CD4-positive, alpha-beta memory T cell (primary cell): ENCODE data around the gene BMPR1B. TPM values are rescaled to one million over a fixed set of nuclear protein-coding genes. Genes with fewer than 3 reads are reported as not detected.
"Not testable (repeated sequence)": the region's sequence is repeated elsewhere in the genome, so short reads cannot be mapped to it uniquely, and the experiment has no call there.

Experiments
- CTCF ChIA-PET: fragments of 350-600 bp; sonication (Branson Sonifier 250); formaldehyde crosslinking; loops from one replicate; lab custom pipeline; 2021; ENCODE audit warnings: inconsistent platforms; ENCODE audit not compliant: partially characterized antibody; lab: Charles Lee
- POLR2A ChIA-PET: fragments of 350-600 bp; sonication (Branson Sonifier 250); formaldehyde crosslinking; loops from one replicate; lab custom pipeline; 2021; ENCODE audit not compliant: partially characterized antibody; lab: Charles Lee
- DNase-seq, 5 donors: peaks; one replicate each; pipeline versions ENCODE4 v3.0.0 to v3.0.0-alpha.2; 2020 to 2022; ENCODE audit warnings: mixed read lengths in 1 of 5
- H3K27ac ChIP-seq: one replicate; pipeline ENCODE4 v1.7.0; 2013; ENCODE audit warnings: low read depth, low read length
- H3K27me3 ChIP-seq: 2 replicates; pipeline ENCODE4 v1.7.0; 2013; ENCODE audit warnings: mild to moderate bottlenecking, low read length, moderate library complexity; ENCODE audit not compliant: insufficient read depth
- H3K36me3 ChIP-seq: 2 replicates; pipeline ENCODE4 v1.7.0; 2013; ENCODE audit warnings: mild to moderate bottlenecking, low read length, moderate library complexity; ENCODE audit not compliant: insufficient read depth
- H3K4me1 ChIP-seq: 2 replicates; pipeline ENCODE4 v1.7.0; 2013; ENCODE audit warnings: mild to moderate bottlenecking, low read length, moderate library complexity; ENCODE audit not compliant: insufficient read depth
- H3K4me3 ChIP-seq, 2 donors: one replicate each; pipeline ENCODE4 v1.7.0; 2013; ENCODE audit warnings: low read length in 2 of 2, mild to moderate bottlenecking in 1 of 2
- H3K9me3 ChIP-seq, 2 donors: one replicate each; pipeline ENCODE4 v1.7.0; 2013; ENCODE audit warnings: low read length in 2 of 2, control low read depth in 1 of 2; ENCODE audit not compliant: control insufficient read depth in 1 of 2
- H3K27ac Mint-ChIP-seq, 7 donors: one replicate each; pipeline ENCODE4 v1.8.0; 2020 to 2021; ENCODE audit warnings: mixed read lengths in 7 of 7, mild to moderate bottlenecking in 6 of 7, inconsistent platforms in 3 of 7, moderate library complexity in 3 of 7
- H3K27me3 Mint-ChIP-seq, 2 donors: one replicate each; pipeline ENCODE4 v1.8.0; 2020 to 2021; ENCODE audit warnings: mixed read lengths in 2 of 2
- H3K36me3 Mint-ChIP-seq, 2 donors: one replicate each; pipeline ENCODE4 v1.8.0; 2020 to 2021; ENCODE audit warnings: mixed read lengths in 2 of 2, inconsistent platforms in 1 of 2, mild to moderate bottlenecking in 1 of 2
- H3K4me1 Mint-ChIP-seq, 4 donors: one replicate each; pipeline ENCODE4 v1.8.0; 2020 to 2021; ENCODE audit warnings: mixed read lengths in 4 of 4, mild to moderate bottlenecking in 1 of 4
- H3K4me3 Mint-ChIP-seq, 8 donors: one replicate each; pipeline ENCODE4 v1.8.0; 2020 to 2021; ENCODE audit warnings: mixed read lengths in 8 of 8, mild to moderate bottlenecking in 7 of 8, moderate library complexity in 6 of 8, inconsistent platforms in 3 of 8
- H3K9me3 Mint-ChIP-seq, 8 donors: one replicate each; pipeline ENCODE4 v1.8.0; 2020 to 2021; ENCODE audit warnings: mixed read lengths in 8 of 8, mild to moderate bottlenecking in 5 of 8, inconsistent platforms in 3 of 8, moderate library complexity in 1 of 8
- intact Hi-C: fragments of 100-400 bp; cut with micrococcal nuclease; formaldehyde crosslinking; loops from one replicate; pipeline ENCODE4 v1.15.1; 2023
- polyA plus RNA-seq, 2 donors: library from polyadenylated mRNA; unstranded; fragments of 300-500 nt; fragmentation: Illumina TruSeq; gene quantifications; one replicate each; pipeline ENCODE4 v1.2.3, GENCODE V29; 2021
- total RNA-seq, 2 experiments: library from RNA; stranded (reverse); gene quantifications; one replicate each; pipeline ENCODE4 v1.2.3, GENCODE V29; 2021

The BMPR1B gene
- total and polyA plus RNA-seq, 4 experiments from 2014 or later, result 0.17 TPM; not detected in 3

- DNase-seq, result no peak
- Mint-ChIP-seq H3K9me3 (no peaks in the 10 kb centered on the region), H3K27ac (no peak overlapping the region), H3K36me3 (no peaks in the 10 kb centered on the region), H3K4me3 (no peak overlapping the region), H3K4me1 (peaks cover 0 to 2% (median 0%) of the 10 kb centered on the region in 4 donors), H3K27me3 (no peaks in the 10 kb centered on the region)
- Histone ChIP-seq H3K4me3 (no peak overlapping the region), H3K4me1 (no peaks in the 10 kb centered on the region), H3K36me3 (no peaks in the 10 kb centered on the region), H3K9me3 (no peaks in the 10 kb centered on the region), H3K27me3 (no peaks in the 10 kb centered on the region), H3K27ac (no peak overlapping the region)
- intact Hi-C loops, result no loop called here
- ChIA-PET POLR2A (no interaction called here), CTCF (interaction anchor here (1.1 kb wide), 1 partner anchor 10 kb away, joined by 4 read pairs; no protein-coding TSS in a partner anchor)
Measured at GRCh38 chr4:95059663-95060062, 301.9 kb downstream of the BMPR1B start.

GRCh38 chr4:95061220-95061619, 303.5 kb downstream of the BMPR1B start:
- Mint-ChIP-seq H3K4me3 (no peak overlapping the region), H3K27me3 (no peaks in the 10 kb centered on the region), H3K27ac (no peak overlapping the region), H3K36me3 (no peaks in the 10 kb centered on the region), H3K9me3 (no peaks in the 10 kb centered on the region), H3K4me1 (peaks cover 0 to 2% (median 0%) of the 10 kb centered on the region in 4 donors)
- POLR2A ChIA-PET, result no interaction called here
- CTCF ChIA-PET, result no interaction called here
- no peaks in the 10 kb centered on the region for H3K4me1 ChIP-seq
- no peaks in the 10 kb centered on the region for H3K9me3 ChIP-seq
- no peak overlapping the region for H3K27ac ChIP-seq
- no peak overlapping the region for H3K4me3 ChIP-seq
- intact Hi-C loops, result no loop called here
- no peak for DNase-seq
- H3K36me3 ChIP-seq, result no peaks in the 10 kb centered on the region
- no peaks in the 10 kb centered on the region for H3K27me3 ChIP-seq

- H3K27me3 Mint-ChIP-seq, DNase-seq, CTCF ChIA-PET, H3K27ac Mint-ChIP-seq, H3K4me1 ChIP-seq, H3K9me3 ChIP-seq, H3K9me3 Mint-ChIP-seq, H3K36me3 ChIP-seq, H3K27me3 ChIP-seq, H3K36me3 Mint-ChIP-seq, POLR2A ChIA-PET, H3K4me1 Mint-ChIP-seq, H3K4me3 ChIP-seq, intact Hi-C loops, H3K27ac ChIP-seq: not testable (repeated sequence)
- H3K4me3 Mint-ChIP-seq, result peak overlapping the region in 1 of 8 donors; percentile 29
Measured at GRCh38 chr4:95061801-95062200, 304.0 kb downstream of the BMPR1B start.

- POLR2A ChIA-PET, result no interaction called here
- H3K4me1 Mint-ChIP-seq, result peaks cover 0 to 2% (median 0%) of the 10 kb centered on the region in 4 donors
- Histone ChIP-seq H3K4me1 (no peaks in the 10 kb centered on the region), H3K27me3 (no peaks in the 10 kb centered on the region), H3K27ac (no peak overlapping the region), H3K36me3 (no peaks in the 10 kb centered on the region), H3K9me3 (no peaks in the 10 kb centered on the region), H3K4me3 (no peak overlapping the region)
- no peak for DNase-seq
- H3K27me3 Mint-ChIP-seq, result no peaks in the 10 kb centered on the region
- no peaks in the 10 kb centered on the region for H3K36me3 Mint-ChIP-seq
- intact Hi-C loops, result no loop called here
- CTCF ChIA-PET, result no interaction called here
- no peak overlapping the region for H3K27ac Mint-ChIP-seq
- no peaks in the 10 kb centered on the region for H3K9me3 Mint-ChIP-seq
- no peak overlapping the region for H3K4me3 Mint-ChIP-seq
Measured at GRCh38 chr4:95066050-95066449, 308.3 kb downstream of the BMPR1B start.

- ChIA-PET CTCF (no interaction called here), POLR2A (no interaction called here)
- Histone ChIP-seq H3K9me3 (no peaks in the 10 kb centered on the region), H3K4me3 (no peak overlapping the region), H3K27ac (no peak overlapping the region), H3K27me3 (no peaks in the 10 kb centered on the region), H3K36me3 (no peaks in the 10 kb centered on the region), H3K4me1 (no peaks in the 10 kb centered on the region)
- Mint-ChIP-seq H3K4me1 (no peaks in the 10 kb centered on the region), H3K27ac (no peak overlapping the region), H3K4me3 (no peak overlapping the region), H3K9me3 (peaks cover 0 to 2% (median 0%) of the 10 kb centered on the region in 8 donors), H3K27me3 (no peaks in the 10 kb centered on the region), H3K36me3 (no peaks in the 10 kb centered on the region)
- intact Hi-C loops, result no loop called here
- no peak for DNase-seq
Measured at GRCh38 chr4:95068401-95068800, 310.6 kb downstream of the BMPR1B start.

DNA sequence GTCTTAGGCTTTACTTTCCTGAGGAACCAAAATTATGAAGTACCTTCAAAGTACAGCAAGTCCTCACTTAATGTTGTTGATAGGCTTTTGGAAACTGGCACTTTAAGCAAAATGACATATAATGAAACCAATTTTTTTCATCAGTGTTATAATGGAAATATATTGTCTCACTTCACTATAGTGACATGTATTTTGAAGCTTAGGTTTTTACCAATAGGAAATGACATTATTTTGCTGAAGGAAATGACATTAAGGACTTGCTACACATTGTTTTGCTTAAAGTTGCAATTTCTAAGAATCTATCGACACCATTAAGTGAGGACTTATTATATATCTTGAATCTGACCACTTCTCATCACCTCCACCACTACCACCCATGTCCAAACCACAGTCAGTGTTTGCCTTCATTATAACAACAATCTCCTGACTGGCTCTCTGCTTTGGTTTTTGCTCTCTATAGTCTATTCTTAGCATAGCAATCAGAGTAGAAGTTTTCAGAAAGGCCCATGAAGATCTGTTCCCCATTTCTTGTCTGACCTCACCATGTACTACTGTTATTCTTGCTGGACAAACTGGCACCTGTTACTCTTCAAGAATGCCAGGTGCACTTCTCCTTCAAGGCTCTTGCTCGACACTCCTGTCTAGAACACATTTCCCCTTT, 311.2 kb downstream of the BMPR1B start:
- intact Hi-C loops, result no loop called here
- H3K4me1 Mint-ChIP-seq, result no peaks in the 10 kb centered on the region
- Histone ChIP-seq H3K9me3 (no peaks in the 10 kb centered on the region), H3K27me3 (no peaks in the 10 kb centered on the region), H3K4me3 (no peak overlapping the region), H3K36me3 (no peaks in the 10 kb centered on the region), H3K27ac (no peak overlapping the region), H3K4me1 (no peaks in the 10 kb centered on the region)
- no peak for DNase-seq
- ChIA-PET CTCF (no interaction called here), POLR2A (no interaction called here)
- peaks cover 0 to 2% (median 0%) of the 10 kb centered on the region in 8 donors for H3K9me3 Mint-ChIP-seq
- no peak overlapping the region for H3K4me3 Mint-ChIP-seq
- no peak overlapping the region for H3K27ac Mint-ChIP-seq
- no peaks in the 10 kb centered on the region for H3K36me3 Mint-ChIP-seq
- no peaks in the 10 kb centered on the region for H3K27me3 Mint-ChIP-seq

- H3K36me3 Mint-ChIP-seq, result no peaks in the 10 kb centered on the region
- Histone ChIP-seq H3K27ac (no peak overlapping the region), H3K27me3 (no peaks in the 10 kb centered on the region), H3K9me3 (no peaks in the 10 kb centered on the region), H3K4me1 (no peaks in the 10 kb centered on the region), H3K36me3 (no peaks in the 10 kb centered on the region), H3K4me3 (no peak overlapping the region)
- peaks cover 0 to 2% (median 0%) of the 10 kb centered on the region in 8 donors for H3K9me3 Mint-ChIP-seq
- ChIA-PET CTCF (interaction anchor here (1.4 kb wide), 1 partner anchor 9 kb away, joined by 3 read pairs; no protein-coding TSS in a partner anchor), POLR2A (no interaction called here)
- DNase-seq, result no peak
- H3K27ac Mint-ChIP-seq, result no peak overlapping the region
- no peaks in the 10 kb centered on the region for H3K4me1 Mint-ChIP-seq
- no peaks in the 10 kb centered on the region for H3K27me3 Mint-ChIP-seq
- H3K4me3 Mint-ChIP-seq, result no peak overlapping the region
- intact Hi-C loops, result no loop called here
Measured at GRCh38 chr4:95071851-95072250, 314.1 kb downstream of the BMPR1B start.
